Mucosa of descending colon (tissue), 3 donors: Measurements from ENCODE around the gene CEACAM20. TPM values are rescaled to one million over a fixed set of nuclear protein-coding genes. Genes with fewer than 3 reads are reported as not detected.

ENCODE experiments used
- ATAC-seq: fragments of 200-7000 bp; cut with Tn5 transposase; one replicate; pipeline ENCODE4 v1.9.1; 2020; ENCODE audit warnings: mild to moderate bottlenecking, moderate library complexity
- DNase-seq, 3 donors: peaks; one replicate each; pipeline ENCODE4 v3.0.0-alpha.2; 2020
- H3K36me3 ChIP-seq: fragments of 200-600 bp; one replicate; pipeline ENCODE4 v1.8.0; 2021; ENCODE audit warnings: low read depth, mild to moderate bottlenecking
- H3K4me1 ChIP-seq: fragments of 200-600 bp; one replicate; pipeline ENCODE4 v1.8.0; 2021; ENCODE audit warnings: low read depth, mild to moderate bottlenecking
- H3K4me3 ChIP-seq: fragments of 200-600 bp; one replicate; pipeline ENCODE4 v1.8.0; 2021; ENCODE audit warnings: mild to moderate bottlenecking
- H3K9me3 ChIP-seq: fragments of 200-600 bp; one replicate; pipeline ENCODE4 v1.8.0; 2021; ENCODE audit warnings: mild to moderate bottlenecking
- CTCF ChIP-seq: fragments of 200-600 bp; IDR thresholded peaks from one replicate; pipeline ENCODE4 v1.8.0; 2022; ENCODE audit warnings: antibody characterized with exemption, mild to moderate bottlenecking
- intact Hi-C, 2 donors: fragments of 100-400 bp; cut with DNase I in 1 of 2; cut with micrococcal nuclease in 1 of 2; formaldehyde crosslinking; loops; one replicate each; pipeline versions ENCODE4 v1.11.0 to v1.11.1; 2022; cut with DNase I, micrococcal nuclease
- long read RNA-seq, 2 donors: library from polyadenylated mRNA; unstranded; transcript quantifications; one replicate each; pipeline ENCODE4 v2.0.0, GENCODE V29; 2019 to 2021
- total RNA-seq, 3 donors: library from RNA; stranded (reverse); fragmentation: NEBNext Ultra II Directional in 2 of 3; extraction: Animal tissue kit (Norgen Biotek cat#: 25700) in 2 of 3; gene quantifications; one replicate each; pipeline versions ENCODE4 v1.2.1 to v1.2.4, GENCODE V29; 2021 to 2023
- donor health status: DM: no; HTN: no; CAD: no; lungs with moderate emphysema.
- donor health status: DM: no; HTN: no; CAD: no.
- donor health status: DM: no; HTN: yes; CAD: no.

Gene CEACAM20
- total RNA-seq = 1 to 10 TPM in 1 of 3 donors, under 1 TPM in 1, not detected in 1; 0.32 to 1.3 TPM
- long read RNA-seq, donor 1, partial matches to known transcripts = 0 of 1 reads
- long read RNA-seq, donor 1, other reads (novel, unspliced or antisense) = 0 of 1 reads
- long read RNA-seq, donor 2, partial matches to known transcripts = 1 of 2 reads
- long read RNA-seq, donor 2, other reads (novel, unspliced or antisense) = 0 of 2 reads

- Histone ChIP-seq H3K36me3 (no peaks in the 10 kb centered on the region), H3K9me3 (no peaks in the 10 kb centered on the region), H3K4me3 (no peak within 1 kb of the TSS), H3K4me1 (no peaks in the 10 kb centered on the region)
- TF ChIP-seq CTCF = no peak
- DNase-seq (no peak), ATAC-seq (peak; percentile 10)
- intact Hi-C loops = no loop called here
These were observed at the start of gene CEACAM20 for GRCh38 chr19:44529536-44529935. Gene CEACAM20, minus strand, starts transcription at chr19:44529675. Its CDS starts 166 bp downstream, at chr19:44529509.

- no peaks in the 10 kb centered on the region for H3K36me3 ChIP-seq
- intact Hi-C loops = loop anchor here (5.0 to 10.0 kb wide), 2 partner anchors 77 to 80 kb away; no protein-coding TSS in a partner anchor
- no peaks in the 10 kb centered on the region for H3K9me3 ChIP-seq
- no peaks in the 10 kb centered on the region for H3K4me1 ChIP-seq
- ATAC-seq (no peak), DNase-seq (no peak)
- H3K4me3 ChIP-seq = no peak overlapping the region
- no peak for TF ChIP-seq CTCF
These were observed 48.0 kb upstream of the CEACAM20 start for GRCh38 chr19:44577566-44577874.

GRCh38 chr19:44576843-44577565, 47.5 kb upstream of the CEACAM20 start:
- intact Hi-C loops = loop anchor here (5.0 to 10.0 kb wide), 2 partner anchors 78 to 80 kb away; no protein-coding TSS in a partner anchor
- no peak overlapping the region for H3K4me3 ChIP-seq
- peak in 1 of 3 donors; percentile 64 for DNase-seq
- no peaks in the 10 kb centered on the region for H3K9me3 ChIP-seq
- ATAC-seq = peak; percentile 80
- H3K36me3 ChIP-seq = no peaks in the 10 kb centered on the region
- no peaks in the 10 kb centered on the region for H3K4me1 ChIP-seq
- TF ChIP-seq CTCF = peak; percentile 57

GRCh38 chr19:44575116-44575700, 45.7 kb upstream of the CEACAM20 start:
- intact Hi-C loops = loop anchor here (5.0 to 10.0 kb wide), 2 partner anchors 80 to 82 kb away; no protein-coding TSS in a partner anchor

More at GRCh38 chr19:44575116-44575700, 45.7 kb upstream of the CEACAM20 start:
- Histone ChIP-seq H3K4me1 (peaks cover 5% of the 10 kb centered on the region), H3K9me3 (no peaks in the 10 kb centered on the region), H3K4me3 (no peak overlapping the region), H3K36me3 (no peaks in the 10 kb centered on the region)
- no peak for DNase-seq
- no peak for TF ChIP-seq CTCF
- no peak for ATAC-seq
